H1 (cell line): ENCODE results near the gene CATSPERD. TPM values are rescaled to one million over a fixed set of nuclear protein-coding genes. Genes with fewer than 3 reads are reported as not detected.

ENCODE experiments used
- CTCF ChIA-PET: fragments of 300-600 bp; sonication (Branson Sonifier 250); formaldehyde crosslinking; loops from one replicate; lab custom pipeline; 2021; ENCODE audit not compliant: partially characterized antibody; lab: Charles Lee
- POLR2A ChIA-PET: fragments of 300-600 bp; sonication (Branson Sonifier 250); formaldehyde crosslinking; loops from one replicate; lab custom pipeline; 2021; ENCODE audit warnings: inconsistent platforms; ENCODE audit not compliant: partially characterized antibody; lab: Charles Lee
- DNase-seq, 2 experiments: peaks; one replicate each; pipeline versions ENCODE4 v3.0.0 to v3.0.0-alpha.2; 2010 to 2022; ENCODE audit warnings: low spot score in 2 of 2, low read depth in 1 of 2, mixed read lengths in 1 of 2
- FAIRE-seq: peaks from 2 replicates; lab custom pipeline; 2011; peaks lifted over from hg19 to GRCh38; lab: Jason Lieb, UNC
- H2AFZ ChIP-seq: 2 replicates; pipeline ENCODE4 v1.8.1; 2012; ENCODE audit warnings: low read length, inconsistent platforms
- H2AK5ac ChIP-seq: 2 replicates; pipeline ENCODE4 v1.6.1; 2013; ENCODE audit warnings: low read depth, low read length
- H2BK120ac ChIP-seq: replicated peaks from 2 replicates; pipeline ENCODE3; 2013; ENCODE audit warnings: low read depth, low read length, inconsistent platforms
- H2BK12ac ChIP-seq: 2 replicates; pipeline ENCODE4 v1.6.1; 2013; ENCODE audit warnings: low read depth, low read length
- H2BK15ac ChIP-seq: 2 replicates; pipeline ENCODE4 v1.6.1; 2013; ENCODE audit warnings: low read length
- H2BK20ac ChIP-seq: 2 replicates; pipeline ENCODE4 v1.6.1; 2013; ENCODE audit warnings: low read length
- H2BK5ac ChIP-seq: 2 replicates; pipeline ENCODE4 v1.6.1; 2013; ENCODE audit warnings: low read depth, low read length
- H3K14ac ChIP-seq: 2 replicates; pipeline ENCODE4 v1.6.1; 2013; ENCODE audit warnings: inconsistent platforms; ENCODE audit not compliant: insufficient read length
- H3K18ac ChIP-seq: 2 replicates; pipeline ENCODE4 v1.6.1; 2013; ENCODE audit warnings: low read length; ENCODE audit errors: extremely low read depth
- H3K23ac ChIP-seq: 2 replicates; pipeline ENCODE4 v1.6.1; 2013; ENCODE audit warnings: inconsistent platforms; ENCODE audit not compliant: insufficient read length
- H3K23me2 ChIP-seq: 2 replicates; pipeline ENCODE4 v1.6.1; 2013; ENCODE audit warnings: low read depth, low read length
- H3K27ac ChIP-seq: 2 replicates; pipeline ENCODE4 v1.6.1; 2011; ENCODE audit warnings: low read depth, low read length, inconsistent platforms
- H3K27me3 ChIP-seq, 4 experiments: replicated peaks in 1 of 4; 1 replicate in 1 of 4; 2 replicates in 3 of 4; pipeline versions ENCODE4 v1.6.1 to v1.8.1; 2011 to 2013; ENCODE audit warnings: low read length in 3 of 4, mild to moderate bottlenecking in 3 of 4, inconsistent platforms in 2 of 4, mixed read lengths in 2 of 4, moderate library complexity in 1 of 4; ENCODE audit not compliant: control insufficient read depth in 3 of 4, insufficient read depth in 3 of 4; ENCODE audit errors: extremely low read depth in 1 of 4
- H3K36me3 ChIP-seq, 4 experiments: 2 replicates each; pipeline versions ENCODE4 v1.6.1 to v1.8.1; 2011 to 2013; ENCODE audit warnings: mild to moderate bottlenecking in 4 of 4, low read length in 3 of 4, moderate library complexity in 2 of 4, control low read depth in 1 of 4, inconsistent platforms in 1 of 4; ENCODE audit not compliant: insufficient read depth in 4 of 4, control insufficient read depth in 2 of 4
- H3K4ac ChIP-seq: replicated peaks from 2 replicates; pipeline ENCODE3; 2013; ENCODE audit warnings: low read length, low read depth, mixed read lengths, inconsistent platforms; ENCODE audit not compliant: insufficient read length
- H3K4me1 ChIP-seq, 4 experiments: replicated peaks in 1 of 4; 1 replicate in 1 of 4; 2 replicates in 3 of 4; pipeline versions ENCODE4 v1.6.1 to v1.8.1; 2011 to 2013; ENCODE audit warnings: low read length in 3 of 4, inconsistent platforms in 2 of 4, mixed read lengths in 1 of 4; ENCODE audit not compliant: insufficient read depth in 4 of 4, control insufficient read depth in 3 of 4
- H3K4me2 ChIP-seq, 2 experiments: 2 replicates each; pipeline versions ENCODE4 v1.6.1 to v1.8.1; 2011 to 2013; ENCODE audit warnings: low read depth in 2 of 2, low read length in 2 of 2, control low read depth in 1 of 2, inconsistent platforms in 1 of 2, mild to moderate bottlenecking in 1 of 2; ENCODE audit not compliant: insufficient read depth in 1 of 2
- H3K4me3 ChIP-seq, 4 experiments: fragments of 200-600, 300-600 bp in 1 of 4; sonication (generic), shearing (Covaris generic), sonication (Bioruptor Twin) in 1 of 4; 2 replicates each; pipeline versions ENCODE4 v1.5.1 to v1.8.1; 2011 to 2016; ENCODE audit warnings: low read length in 4 of 4, low read depth in 3 of 4, control low read depth in 2 of 4, inconsistent platforms in 2 of 4, mild to moderate bottlenecking in 2 of 4, mixed read lengths in 1 of 4, moderate library complexity in 1 of 4; ENCODE audit not compliant: insufficient read depth in 2 of 4; ENCODE audit errors: extremely low read depth in 1 of 4
- H3K56ac ChIP-seq: replicated peaks from 2 replicates; pipeline ENCODE3; 2013; ENCODE audit warnings: low read depth, mild to moderate bottlenecking, mixed read lengths, low read length, inconsistent platforms; ENCODE audit not compliant: insufficient read length
- H3K79me1 ChIP-seq: 2 replicates; pipeline ENCODE4 v1.6.1; 2013; ENCODE audit warnings: low read depth, low read length, control low read depth
- H3K79me2 ChIP-seq, 2 experiments: 2 replicates each; pipeline versions ENCODE4 v1.6.1 to v1.8.1; 2012 to 2013; ENCODE audit warnings: low read length in 2 of 2, mild to moderate bottlenecking in 2 of 2, inconsistent platforms in 1 of 2; ENCODE audit not compliant: insufficient read depth in 2 of 2, control insufficient read depth in 1 of 2
- H3K9ac ChIP-seq, 4 experiments: replicated peaks in 1 of 4; 1 replicate in 1 of 4; 2 replicates in 3 of 4; pipeline versions ENCODE4 v1.6.1 to v1.8.1; 2011 to 2013; ENCODE audit warnings: low read depth in 3 of 4, low read length in 3 of 4, control low read depth in 2 of 4, mild to moderate bottlenecking in 2 of 4, moderate library complexity in 2 of 4, inconsistent platforms in 1 of 4; ENCODE audit errors: extremely low read depth in 1 of 4
- H3K9me3 ChIP-seq, 2 experiments: 2 replicates each; pipeline versions ENCODE4 v1.6.1 to v1.8.1; 2012 to 2013; ENCODE audit warnings: mild to moderate bottlenecking in 2 of 2, moderate library complexity in 2 of 2, control low read depth in 1 of 2, inconsistent platforms in 1 of 2, low read depth in 1 of 2, low read length in 1 of 2, mixed read lengths in 1 of 2; ENCODE audit not compliant: insufficient read depth in 2 of 2
- H4K20me1 ChIP-seq, 2 experiments: replicated peaks in 1 of 2; 2 replicates each; pipeline versions ENCODE3 to v1.8.1; 2011 to 2013; ENCODE audit warnings: inconsistent platforms in 2 of 2, low read length in 2 of 2, mild to moderate bottlenecking in 1 of 2; ENCODE audit not compliant: insufficient read depth in 2 of 2, control insufficient read depth in 1 of 2
- H4K5ac ChIP-seq: 2 replicates; pipeline ENCODE4 v1.6.1; 2013; ENCODE audit warnings: low read length, low read depth, mixed read lengths, inconsistent platforms; ENCODE audit not compliant: insufficient read length
- H4K8ac ChIP-seq: 2 replicates; pipeline ENCODE4 v1.8.0; 2013; ENCODE audit warnings: mild to moderate bottlenecking, moderate library complexity, low read length, inconsistent platforms; ENCODE audit not compliant: insufficient read depth; ENCODE audit errors: extremely low read depth
- H4K91ac ChIP-seq: replicated peaks from 2 replicates; pipeline ENCODE3; 2013; ENCODE audit warnings: low read length, mixed read lengths, inconsistent platforms; ENCODE audit not compliant: insufficient read length
- RNF2 ChIP-seq: fragments of 200-900, 300-1000 bp; sonication (generic); IDR thresholded peaks from 2 replicates; pipeline ENCODE4 v1.7.1; 2016; ENCODE audit warnings: borderline replicate concordance, low read depth, mild to moderate bottlenecking, antibody characterized with exemption, low read length; ENCODE audit not compliant: poor library complexity, severe bottlenecking; ENCODE audit errors: missing control alignments
- WGBS, 2 experiments: shearing (Covaris generic) in 1 of 2; methylation state at CpG; one replicate each; pipeline versions ENCODE4 v1.1.6 to v1.1.7; 2013 to 2015; ENCODE audit warnings: low lambda C conversion rate in 2 of 2, mixed read lengths in 2 of 2, inconsistent platforms in 1 of 2, low coverage in 1 of 2, missing lambda C conversion rate in 1 of 2; ENCODE audit not compliant: insufficient replicate concordance in 2 of 2, insufficient coverage in 1 of 2, insufficient read length in 1 of 2; ENCODE audit errors: extremely low coverage in 1 of 2, missing lambda C conversion rate in 1 of 2; 5-methylcytosine and 5-hydroxymethylcytosine counted together
- polyA plus RNA-seq, 7 experiments: library from polyadenylated mRNA; depleted of rRNA in 3 of 7; stranded (reverse) in 5 of 7; unstranded in 2 of 7; fragments of >200 nt in 5 of 7; fragments of 200-250 nt in 2 of 7; gene quantifications; 1 replicate in 5 of 7; 2 replicates in 1 of 7; 4 replicates in 1 of 7; pipeline versions ENCODE4 v1.2.1 to v1.2.3, GENCODE V29; 2011 to 2013; ENCODE audit warnings: missing spikeins in 2 of 7, mixed read lengths in 2 of 7
- total RNA-seq: library from RNA; stranded (reverse); fragmentation: NEBNext Ultra II Directional; extraction: Animal tissue kit (Norgen Biotek cat#: 25700); gene quantifications from 2 replicates; pipeline ENCODE4 v1.2.1, GENCODE V29; 2021

CATSPERD gene
- total and polyA plus RNA-seq, 2 of the 8 experiments (the other 6 are each of a cell fraction or from before 2014, with no cell fraction given) = 0.12 TPM; not detected in 1

DNA sequence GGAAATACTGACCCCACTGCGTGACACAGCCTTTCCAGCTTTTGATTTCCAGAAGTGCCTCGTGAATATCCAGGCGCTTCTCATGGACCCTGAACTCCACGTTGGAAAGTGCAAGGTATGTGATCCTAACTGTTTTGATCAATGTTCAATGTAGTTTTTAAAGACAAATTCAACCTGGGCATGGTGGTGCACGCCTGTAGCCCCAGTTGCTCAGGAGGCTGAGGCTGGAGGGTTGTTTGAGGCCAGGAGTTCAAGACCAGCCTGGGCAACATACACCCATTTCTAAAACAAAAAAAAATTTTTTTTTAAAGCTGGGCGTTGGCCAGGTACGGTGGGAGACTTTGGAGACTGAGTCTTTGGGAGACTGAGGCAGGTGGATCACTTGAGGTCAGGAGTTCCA, 31.3 kb downstream of the CATSPERD start:
- H3K9ac ChIP-seq = no peak overlapping the region
- H2BK15ac ChIP-seq = no peak overlapping the region
- H3K4me2 ChIP-seq = no peak overlapping the region
- H3K14ac ChIP-seq = no peak overlapping the region
- H2BK12ac ChIP-seq = no peak overlapping the region
- no peak overlapping the region for H4K8ac ChIP-seq
- H3K23me2 ChIP-seq = no peaks in the 10 kb centered on the region
- FAIRE-seq = no peak
- no peak overlapping the region for H2BK20ac ChIP-seq
- no peak overlapping the region for H2AK5ac ChIP-seq
- H4K5ac ChIP-seq = no peak overlapping the region
- no peak overlapping the region for H4K91ac ChIP-seq
- H3K18ac ChIP-seq = no peak overlapping the region
- H2AFZ ChIP-seq = no peak overlapping the region
- WGBS, 2 experiments = 92% methylated on average over 7 of the region's 7 CpGs; no CpG with 5 or more reads in 1 of the 2 experiments
- no peak for DNase-seq
- H3K36me3 ChIP-seq = no peaks in the 10 kb centered on the region
- POLR2A ChIA-PET = interaction anchor here (1.2 to 2.3 kb wide), 2 partner anchors 31 to 61 kb away, joined by 5 to 9 read pairs; partner anchors contain the start of genes CATSPERD and LONP1
- H3K4me1 ChIP-seq = no peaks in the 10 kb centered on the region
- no peak for TF ChIP-seq RNF2
- TF ChIP-seq, all 59 proteins: peak for 0
- Histone ChIP-seq H3K9me3 (no peaks in the 10 kb centered on the region), H4K20me1 (no peaks in the 10 kb centered on the region), H3K23ac (no peak overlapping the region), H2BK5ac (no peak overlapping the region), H3K79me1 (no peaks in the 10 kb centered on the region), H3K27ac (no peak overlapping the region), H3K56ac (no peak overlapping the region), H3K4ac (no peak overlapping the region), H3K27me3 (no peaks in the 10 kb centered on the region), H3K79me2 (no peaks in the 10 kb centered on the region), H3K4me3 (no peak overlapping the region), H2BK120ac (no peak overlapping the region)
- CTCF ChIA-PET = no interaction called here
